Hepatocyte (in vitro differentiated cells): ENCODE results near the gene FRMPD4.

Source experiments
- CTCF ChIP-seq: fragments of 200-600 bp; sonication (generic); IDR thresholded peaks from 2 replicates; pipeline ENCODE4 v1.5.1; 2016; ENCODE audit warnings: antibody characterized with exemption, mild to moderate bottlenecking; ENCODE audit not compliant: poor library complexity
- EZH2 ChIP-seq: fragments of 200-600 bp; sonication (generic); IDR thresholded peaks from 2 replicates; pipeline ENCODE4 v1.6.1; 2016; ENCODE audit warnings: antibody characterized with exemption, mild to moderate bottlenecking, borderline replicate concordance
- EZH2phosphoT487 ChIP-seq: fragments of 200-600 bp; sonication (generic); IDR thresholded peaks from one replicate; pipeline ENCODE4 v1.6.1; 2018; ENCODE audit warnings: antibody characterized with exemption, mild to moderate bottlenecking, low read depth, moderate library complexity; ENCODE audit not compliant: unreplicated experiment, severe bottlenecking

DNA sequence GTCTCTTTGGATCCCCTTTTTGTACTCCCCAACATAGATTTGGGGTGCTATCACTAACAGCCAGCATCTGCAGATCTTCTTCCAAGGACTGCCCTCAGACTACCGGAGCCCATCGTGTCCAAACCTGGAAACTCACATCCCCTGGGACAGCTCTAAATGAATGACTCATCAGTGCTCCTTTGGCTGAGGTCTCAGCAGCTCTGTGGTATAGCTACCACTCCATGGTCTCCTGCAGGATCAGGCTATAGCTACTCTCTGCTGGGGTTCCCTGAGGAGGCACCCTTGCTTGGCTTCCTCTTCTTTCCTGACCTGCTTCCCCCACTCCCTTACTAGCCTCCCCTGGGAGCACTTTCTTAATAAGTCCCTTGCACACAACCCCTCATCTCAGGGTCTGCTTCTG, 555.5 kb downstream of the FRMPD4 start:
- TF ChIP-seq CTCF (no peak), EZH2 (no peak), EZH2phosphoT487 (no peak)
